Measurements from ENCODE around the gene TNFRSF18.

- TF ChIP-seq, protein P1, sequence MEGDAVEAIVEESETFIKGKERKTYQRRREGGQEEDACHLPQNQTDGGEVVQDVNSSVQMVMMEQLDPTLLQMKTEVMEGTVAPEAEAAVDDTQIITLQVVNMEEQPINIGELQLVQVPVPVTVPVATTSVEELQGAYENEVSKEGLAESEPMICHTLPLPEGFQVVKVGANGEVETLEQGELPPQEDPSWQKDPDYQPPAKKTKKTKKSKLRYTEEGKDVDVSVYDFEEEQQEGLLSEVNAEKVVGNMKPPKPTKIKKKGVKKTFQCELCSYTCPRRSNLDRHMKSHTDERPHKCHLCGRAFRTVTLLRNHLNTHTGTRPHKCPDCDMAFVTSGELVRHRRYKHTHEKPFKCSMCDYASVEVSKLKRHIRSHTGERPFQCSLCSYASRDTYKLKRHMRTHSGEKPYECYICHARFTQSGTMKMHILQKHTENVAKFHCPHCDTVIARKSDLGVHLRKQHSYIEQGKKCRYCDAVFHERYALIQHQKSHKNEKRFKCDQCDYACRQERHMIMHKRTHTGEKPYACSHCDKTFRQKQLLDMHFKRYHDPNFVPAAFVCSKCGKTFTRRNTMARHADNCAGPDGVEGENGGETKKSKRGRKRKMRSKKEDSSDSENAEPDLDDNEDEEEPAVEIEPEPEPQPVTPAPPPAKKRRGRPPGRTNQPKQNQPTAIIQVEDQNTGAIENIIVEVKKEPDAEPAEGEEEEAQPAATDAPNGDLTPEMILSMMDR (conservative IDR thresholded peaks at IDR 0.05), result no peak
- no peak for TF ChIP-seq EZH2 (IDR thresholded peaks at IDR 0.05; ENCODE audit: low read depth)
Observed at GRCh38 chr1:1211541-1212441, 5.4 kb upstream of the TNFRSF18 start.

Data from PC-9 (cell line).